Body of pancreas (tissue), 4 donors: ENCODE data around the gene SLC5A8. TPM values are rescaled to one million over a fixed set of nuclear protein-coding genes. Genes with fewer than 3 reads are reported as not detected.

Experiments used
- ATAC-seq: fragments of 150-250 bp; one replicate; pipeline ENCODE4 v1.9.1; 2016
- DNase-seq, 4 donors: peaks; one replicate each; pipeline ENCODE4 v3.0.0-alpha.2; 2019
- H3K27ac ChIP-seq, 4 donors: fragments of 200-600 bp; sonication (generic); 1 replicate in 3 of 4; 2 replicates in 1 of 4; pipeline versions ENCODE4 v1.5.1 to v1.6.1; 2016 to 2019; ENCODE audit warnings: mild to moderate bottlenecking in 1 of 4, mixed read lengths in 1 of 4, moderate library complexity in 1 of 4
- H3K27me3 ChIP-seq, 2 donors: fragments of 200-600 bp; sonication (generic); one replicate each; pipeline ENCODE4 v1.6.0; 2016; ENCODE audit warnings: mild to moderate bottlenecking in 1 of 2
- H3K36me3 ChIP-seq, 2 donors: fragments of 200-600 bp; sonication (generic); replicated peaks in 1 of 2; 2 replicates each; pipeline ENCODE4 v1.5.1; 2016; ENCODE audit warnings: low read depth in 2 of 2; ENCODE audit not compliant: insufficient read depth in 1 of 2
- H3K4me1 ChIP-seq: fragments of 200-600 bp; sonication (generic); one replicate; pipeline ENCODE4 v1.6.0; 2016
- H3K4me3 ChIP-seq, 2 donors: fragments of 200-600 bp; sonication (generic); 1 replicate in 1 of 2; 2 replicates in 1 of 2; pipeline ENCODE4 v1.5.1; 2016 to 2019
- H3K9me3 ChIP-seq, 3 donors: fragments of 200-600 bp; sonication (generic); 1 replicate in 2 of 3; 2 replicates in 1 of 3; pipeline ENCODE4 v1.5.1; 2016
- POLR2A ChIP-seq, 3 donors: fragments of 450-650 bp; IDR thresholded peaks; one replicate each; pipeline ENCODE4 v1.6.1; 2016; ENCODE audit warnings: antibody characterized with exemption in 3 of 3, mild to moderate bottlenecking in 2 of 3
- WGBS, 2 donors: methylation state at CpG; one replicate each; pipeline ENCODE4 v1.1.5; 2017; 5-methylcytosine and 5-hydroxymethylcytosine counted together
- intact Hi-C: fragments of 100-400 bp; cut with DNase I; formaldehyde crosslinking; loops from one replicate; pipeline ENCODE4 v1.15.1; 2023
- total RNA-seq, 2 donors: library from RNA; depleted of rRNA; stranded (reverse); fragments of >200 nt; gene quantifications; one replicate each; pipeline ENCODE4 v1.1.0, GENCODE V29; 2016
- TF ChIP-seq, protein P1 (sequence below), 7 experiments: fragments of 450-650 bp in 4 of 7; fragments of 200-600 bp in 3 of 7; sonication (generic) in 3 of 7; IDR thresholded peaks; one replicate each; pipeline ENCODE4 v1.5.1; 2016 to 2019; ENCODE audit warnings: antibody characterized with exemption in 7 of 7

SLC5A8 gene
- total RNA-seq, 2 donors from 2014 or later = not detected

DNA sequence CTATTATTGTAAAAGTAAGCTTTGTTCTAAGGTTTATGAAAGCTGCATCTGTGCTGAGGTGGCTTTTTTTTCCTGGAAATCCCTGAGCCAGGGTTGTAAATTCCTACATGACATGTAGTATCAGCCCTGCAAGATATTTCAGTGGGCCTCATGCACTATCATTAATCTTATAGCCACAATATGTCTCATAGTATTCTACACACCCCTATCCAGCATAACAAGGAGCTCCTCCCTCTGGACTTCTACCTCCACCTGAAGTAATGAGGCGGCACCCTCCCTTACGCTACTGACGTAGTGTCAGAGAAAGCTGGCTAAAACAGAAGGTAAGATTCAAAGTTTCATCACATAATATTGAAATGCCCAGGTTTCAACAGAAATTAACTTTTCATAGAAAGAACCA, 35.5 kb downstream of the SLC5A8 start:
- Histone ChIP-seq H3K27ac (no peak overlapping the region), H3K9me3 (no peaks in the 10 kb centered on the region), H3K4me3 (no peak overlapping the region), H3K4me1 (no peaks in the 10 kb centered on the region), H3K27me3 (no peaks in the 10 kb centered on the region), H3K36me3 (no peaks in the 10 kb centered on the region)
- intact Hi-C loops = no loop called here
- 66 to 84% methylated on average over 3 of the region's 3 CpGs for WGBS, 2 donors
- ATAC-seq (no peak), DNase-seq (no peak)
- TF ChIP-seq, protein P1, sequence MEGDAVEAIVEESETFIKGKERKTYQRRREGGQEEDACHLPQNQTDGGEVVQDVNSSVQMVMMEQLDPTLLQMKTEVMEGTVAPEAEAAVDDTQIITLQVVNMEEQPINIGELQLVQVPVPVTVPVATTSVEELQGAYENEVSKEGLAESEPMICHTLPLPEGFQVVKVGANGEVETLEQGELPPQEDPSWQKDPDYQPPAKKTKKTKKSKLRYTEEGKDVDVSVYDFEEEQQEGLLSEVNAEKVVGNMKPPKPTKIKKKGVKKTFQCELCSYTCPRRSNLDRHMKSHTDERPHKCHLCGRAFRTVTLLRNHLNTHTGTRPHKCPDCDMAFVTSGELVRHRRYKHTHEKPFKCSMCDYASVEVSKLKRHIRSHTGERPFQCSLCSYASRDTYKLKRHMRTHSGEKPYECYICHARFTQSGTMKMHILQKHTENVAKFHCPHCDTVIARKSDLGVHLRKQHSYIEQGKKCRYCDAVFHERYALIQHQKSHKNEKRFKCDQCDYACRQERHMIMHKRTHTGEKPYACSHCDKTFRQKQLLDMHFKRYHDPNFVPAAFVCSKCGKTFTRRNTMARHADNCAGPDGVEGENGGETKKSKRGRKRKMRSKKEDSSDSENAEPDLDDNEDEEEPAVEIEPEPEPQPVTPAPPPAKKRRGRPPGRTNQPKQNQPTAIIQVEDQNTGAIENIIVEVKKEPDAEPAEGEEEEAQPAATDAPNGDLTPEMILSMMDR (IDR thresholded peaks at IDR 0.05) = no peak
- no peak for TF ChIP-seq POLR2A (IDR thresholded peaks at IDR 0.05)

- Histone ChIP-seq H3K36me3 (no peaks in the 10 kb centered on the region), H3K4me1 (no peaks in the 10 kb centered on the region), H3K9me3 (no peaks in the 10 kb centered on the region), H3K27ac (no peak overlapping the region), H3K4me3 (no peak overlapping the region), H3K27me3 (no peaks in the 10 kb centered on the region)
- DNase-seq (no peak), ATAC-seq (no peak)
- intact Hi-C loops = no loop called here
- no peak for TF ChIP-seq POLR2A (IDR thresholded peaks at IDR 0.05)
- TF ChIP-seq, protein P1 (IDR thresholded peaks at IDR 0.05) = no peak
- WGBS, 2 donors = 77 to 93% methylated on average over 1 to 7 of the region's 7 CpGs
Observed at GRCh38 chr12:101173197-101173749, 36.8 kb downstream of the SLC5A8 start.

GRCh38 chr12:101172316-101172715, 37.7 kb downstream of the SLC5A8 start:
- Histone ChIP-seq H3K27me3 (no peaks in the 10 kb centered on the region), H3K4me3 (no peak overlapping the region), H3K4me1 (no peaks in the 10 kb centered on the region), H3K9me3 (no peaks in the 10 kb centered on the region), H3K36me3 (no peaks in the 10 kb centered on the region), H3K27ac (no peak overlapping the region)
- TF ChIP-seq, protein P1 (IDR thresholded peaks at IDR 0.05) = no peak
- no peak for TF ChIP-seq POLR2A (IDR thresholded peaks at IDR 0.05)
- ATAC-seq (no peak), DNase-seq (no peak)
- intact Hi-C loops = no loop called here
- WGBS, 2 donors = 37 to 41% methylated on average over 5 of the region's 5 CpGs

DNA sequence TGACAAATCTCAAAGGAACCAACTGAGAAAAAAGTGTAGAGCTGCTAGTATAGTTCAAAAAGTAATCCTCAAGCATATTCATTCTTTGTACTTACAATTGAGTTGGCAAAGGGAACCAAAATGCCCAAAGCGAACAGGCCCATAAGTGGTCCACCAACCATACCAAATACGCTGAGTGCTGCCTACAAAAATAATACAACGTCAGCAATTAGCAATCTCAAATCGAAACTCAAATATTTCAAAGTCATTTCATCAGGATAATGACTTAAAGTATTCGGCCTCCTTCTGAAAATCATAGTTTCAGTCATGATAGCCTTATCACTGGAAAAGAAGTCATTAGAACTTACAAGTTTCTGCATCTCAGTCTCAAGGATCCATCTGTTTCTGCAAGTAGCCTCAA, 42.0 kb downstream of the SLC5A8 start:
- no peaks in the 10 kb centered on the region for H3K27me3 ChIP-seq
- no peaks in the 10 kb centered on the region for H3K4me1 ChIP-seq
- H3K9me3 ChIP-seq = no peaks in the 10 kb centered on the region
- H3K4me3 ChIP-seq = no peak overlapping the region
- no peak for DNase-seq
- H3K27ac ChIP-seq = no peak overlapping the region
- WGBS, 2 donors = 69 to 81% methylated on average over 5 of the region's 5 CpGs
- TF ChIP-seq POLR2A (IDR thresholded peaks at IDR 0.05) = no peak
- TF ChIP-seq, protein P1 (IDR thresholded peaks at IDR 0.05) = no peak
- intact Hi-C loops = no loop called here
- H3K36me3 ChIP-seq = no peaks in the 10 kb centered on the region
- no peak for ATAC-seq

GRCh38 chr12:101166866-101167265, 43.2 kb downstream of the SLC5A8 start:
- TF ChIP-seq, protein P1 (IDR thresholded peaks at IDR 0.05) = no peak
- no peak for TF ChIP-seq POLR2A (IDR thresholded peaks at IDR 0.05)
- Histone ChIP-seq H3K4me3 (no peak overlapping the region), H3K27ac (no peak overlapping the region), H3K27me3 (no peaks in the 10 kb centered on the region), H3K36me3 (no peaks in the 10 kb centered on the region), H3K4me1 (no peaks in the 10 kb centered on the region), H3K9me3 (no peaks in the 10 kb centered on the region)
- no peak for DNase-seq
- 65 to 74% methylated on average over 5 of the region's 5 CpGs for WGBS, 2 donors
- ATAC-seq = no peak
- intact Hi-C loops = no loop called here
